ENCODE data around the gene FOXRED2. TPM values are rescaled to one million over a fixed set of nuclear protein-coding genes. Genes with fewer than 3 reads are reported as not detected.

The FOXRED2 gene
- total and polyA plus RNA-seq, 2 donors (not counting 1 experiment from before 2014, with no cell fraction given), result 0.86 to 7.4 TPM

DNA sequence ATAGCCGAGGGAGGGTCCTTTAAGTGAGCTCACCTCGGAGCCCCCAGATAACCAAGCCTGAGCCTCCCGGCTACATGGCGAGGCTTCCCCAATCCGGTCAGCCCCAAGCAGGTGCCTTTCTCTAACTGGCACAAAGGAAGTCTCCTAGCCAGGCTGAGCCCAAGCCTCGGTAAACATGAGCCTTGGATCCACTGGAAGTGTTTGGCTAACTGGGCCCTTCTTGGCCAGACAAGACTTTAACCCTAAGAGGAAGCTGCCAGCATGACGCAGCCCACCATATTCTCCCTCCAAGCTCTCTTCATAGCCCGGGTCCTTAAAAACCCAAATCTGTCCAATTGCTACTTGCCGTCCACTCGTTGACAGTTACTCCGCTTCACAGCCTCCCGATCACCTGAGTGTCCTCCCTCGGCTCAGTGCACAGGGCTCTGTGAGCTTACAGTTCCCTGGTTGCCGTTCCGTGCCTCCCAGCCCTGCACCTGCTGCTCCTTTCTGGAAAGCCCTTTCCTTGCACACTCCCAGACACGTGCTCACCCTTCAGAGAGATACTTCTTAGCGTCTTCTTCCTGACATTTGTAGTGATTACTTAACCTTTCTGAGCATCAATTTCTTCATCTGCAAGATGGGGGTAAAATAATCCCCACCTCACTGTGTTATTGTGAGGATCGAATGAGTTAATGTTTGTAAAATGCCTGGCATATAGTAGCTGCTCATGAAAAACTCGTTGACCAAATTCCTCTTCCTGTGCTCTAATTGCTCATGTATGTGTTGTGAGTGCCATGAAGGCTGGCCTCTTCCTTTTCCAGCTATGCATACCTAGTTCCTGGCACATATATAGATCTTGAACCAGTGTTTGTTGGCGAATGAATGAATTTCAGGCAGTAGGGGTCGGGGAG is 51.0 kb downstream of the FOXRED2 start:
- Mint-ChIP-seq H3K27ac (peak overlapping the region; percentile 82), H3K27me3 (no peaks in the 10 kb centered on the region), H3K4me3 (peak overlapping the region; percentile 77), H3K4me1 (peaks cover 42% of the 10 kb centered on the region), H3K9me3 (ENCODE audit: insufficient read depth) (no peaks in the 10 kb centered on the region)
- H3K9ac ChIP-seq (ENCODE audit: low read length), result peak overlapping the region; percentile 63
- ChIA-PET POLR2A (interaction anchor here (0.6 to 1.9 kb wide), 10 partner anchors 13 to 741 kb away, joined by 3 to 9 read pairs (median 5); partner anchors contain the start of gene TXN2), CTCF (interaction anchor here (0.6 to 6.7 kb wide), 6 partner anchors 9 to 154 kb away, joined by 3 to 33 read pairs (median 5); no protein-coding TSS in a partner anchor)
- H2AFZ ChIP-seq (ENCODE audit: insufficient read depth, low read depth, low read length, poor library complexity, severe bottlenecking), result peak overlapping the region; percentile 82
- DNase-seq (no peak), ATAC-seq (ENCODE audit: low read depth) (no peak)
- peak overlapping the region in 4 of 5 experiments; percentile 39 to 59 (median 55) for H3K4me3 ChIP-seq (ENCODE audit: control extremely low read depth in 1 of 5, extremely low read depth in 1 of 5, insufficient read depth in 1 of 5, low read depth in 2 of 5, low read length in 4 of 5)
- TF ChIP-seq EZH2 (IDR thresholded peaks at IDR 0.05; ENCODE audit: borderline replicate concordance, insufficient read depth, low read depth, low read length, poor library complexity, severe bottlenecking), result no peak
- TF ChIP-seq, protein P1, sequence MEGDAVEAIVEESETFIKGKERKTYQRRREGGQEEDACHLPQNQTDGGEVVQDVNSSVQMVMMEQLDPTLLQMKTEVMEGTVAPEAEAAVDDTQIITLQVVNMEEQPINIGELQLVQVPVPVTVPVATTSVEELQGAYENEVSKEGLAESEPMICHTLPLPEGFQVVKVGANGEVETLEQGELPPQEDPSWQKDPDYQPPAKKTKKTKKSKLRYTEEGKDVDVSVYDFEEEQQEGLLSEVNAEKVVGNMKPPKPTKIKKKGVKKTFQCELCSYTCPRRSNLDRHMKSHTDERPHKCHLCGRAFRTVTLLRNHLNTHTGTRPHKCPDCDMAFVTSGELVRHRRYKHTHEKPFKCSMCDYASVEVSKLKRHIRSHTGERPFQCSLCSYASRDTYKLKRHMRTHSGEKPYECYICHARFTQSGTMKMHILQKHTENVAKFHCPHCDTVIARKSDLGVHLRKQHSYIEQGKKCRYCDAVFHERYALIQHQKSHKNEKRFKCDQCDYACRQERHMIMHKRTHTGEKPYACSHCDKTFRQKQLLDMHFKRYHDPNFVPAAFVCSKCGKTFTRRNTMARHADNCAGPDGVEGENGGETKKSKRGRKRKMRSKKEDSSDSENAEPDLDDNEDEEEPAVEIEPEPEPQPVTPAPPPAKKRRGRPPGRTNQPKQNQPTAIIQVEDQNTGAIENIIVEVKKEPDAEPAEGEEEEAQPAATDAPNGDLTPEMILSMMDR (IDR thresholded peaks at IDR 0.05), result no peak
- H3K4me1 ChIP-seq (ENCODE audit: control insufficient read depth in 2 of 2, insufficient read depth in 2 of 2, low read length in 2 of 2), result peaks cover 42 to 52% of the 10 kb centered on the region in 2 donors
- peaks cover 8% of the 10 kb centered on the region for H3K79me2 ChIP-seq (ENCODE audit: control insufficient read depth, insufficient read depth, low read length)
- H3K27me3 ChIP-seq (replicated peaks in 1 of 4; ENCODE audit: control extremely low read depth in 1 of 4, control insufficient read depth in 3 of 4, insufficient read depth in 4 of 4, low read length in 3 of 4), result no peaks in the 10 kb centered on the region
- no peaks in the 10 kb centered on the region for H3K36me3 ChIP-seq (replicated peaks in 1 of 2; ENCODE audit: control extremely low read depth in 1 of 2, control insufficient read depth in 1 of 2, extremely low read depth in 1 of 2, insufficient read depth in 2 of 2, low read length in 1 of 2)
- intact Hi-C loops (cut with micrococcal nuclease), result loop anchor here (1.0 kb wide), 2 partner anchors 26 to 68 kb away; no protein-coding TSS in a partner anchor
- peak overlapping the region; percentile 84 to 93 for H3K27ac ChIP-seq (ENCODE audit: low read length in 2 of 2)
- no peaks in the 10 kb centered on the region for H4K20me1 ChIP-seq (ENCODE audit: control insufficient read depth, insufficient read depth, low read length, poor library complexity, severe bottlenecking)
- WGBS (ENCODE audit: insufficient coverage), result 60% methylated on average over 15 of the region's 21 CpGs
- peaks cover 0 to 2% (median 0%) of the 10 kb centered on the region in 3 donors for H3K9me3 ChIP-seq (ENCODE audit: control extremely low read depth in 1 of 3, control insufficient read depth in 2 of 3, insufficient read depth in 1 of 3, low read length in 2 of 3)
- peak overlapping the region; percentile 82 for H3K4me2 ChIP-seq (replicated peaks; ENCODE audit: low read depth, low read length, poor library complexity, severe bottlenecking)

Data from B cell (primary cell).